GM12878 (cell line): Measurements from ENCODE around the gene MUC12. TPM values are rescaled to one million over a fixed set of nuclear protein-coding genes. Genes with fewer than 3 reads are reported as not detected.

Experiments
- ATAC-seq: fragments of 200-7000 bp; cut with Tn5 transposase; 3 replicates; pipeline ENCODE4 v1.9.1; 2020; ENCODE audit warnings: mild to moderate bottlenecking, moderate library complexity
- BruUV-seq: library from RNA; stranded (reverse); fragments of 400-500 nt; replicated peaks from 2 replicates; lab custom pipeline; 2021; lab: Mats Ljungman, UMichigan
- CTCF ChIA-PET: fragments of 300-600 bp; sonication (Branson Sonifier 250); formaldehyde crosslinking; extraction: SDS; loops from one replicate; lab custom pipeline; 2021; ENCODE audit warnings: inconsistent platforms; lab: Yijun Ruan, JAX
- POLR2A ChIA-PET: fragments of 350-600 bp; formaldehyde crosslinking; extraction: SDS; loops from one replicate; lab custom pipeline; 2021; ENCODE audit warnings: inconsistent platforms; lab: Charles Lee
- RAD21 ChIA-PET: fragments of 300-600 bp; sonication (Branson Sonifier 250); formaldehyde crosslinking; loops from one replicate; lab custom pipeline; 2023; ENCODE audit warnings: antibody characterized with exemption; ENCODE audit not compliant: unreplicated experiment; lab: Charles Lee
- SMC1A ChIA-PET: fragments of 300-600 bp; sonication (Branson Sonifier 250); formaldehyde crosslinking; loops from one replicate; lab custom pipeline; 2023; ENCODE audit not compliant: unreplicated experiment, uncharacterized antibody; lab: Charles Lee
- DNase-seq: peaks from one replicate; pipeline ENCODE4 v3.0.0-alpha.2; 2011; ENCODE audit warnings: low read depth, low spot score
- FAIRE-seq: peaks from 3 replicates; lab custom pipeline; 2011; peaks lifted over from hg19 to GRCh38; lab: Jason Lieb, UNC
- H2AFZ ChIP-seq: 2 replicates; pipeline ENCODE4 v1.6.0; 2011; ENCODE audit warnings: low read depth, low read length, control low read depth; ENCODE audit not compliant: control insufficient read depth
- H3K27ac ChIP-seq: 2 replicates; pipeline ENCODE4 v1.5.1; 2011; ENCODE audit warnings: control low read depth; ENCODE audit not compliant: control insufficient read depth, insufficient read depth
- H3K27me3 ChIP-seq, 2 experiments: replicated peaks in 1 of 2; 2 replicates each; pipeline versions ENCODE4 v1.6.0 to v1.6.1; 2011; ENCODE audit warnings: low read length in 1 of 2; ENCODE audit not compliant: control insufficient read depth in 2 of 2, insufficient read depth in 2 of 2
- H3K36me3 ChIP-seq, 2 experiments: 2 replicates each; pipeline ENCODE4 v1.5.1; 2011; ENCODE audit warnings: low read length in 1 of 2; ENCODE audit not compliant: control insufficient read depth in 2 of 2, insufficient read depth in 2 of 2
- H3K4me1 ChIP-seq: 2 replicates; pipeline ENCODE4 v1.6.1; 2011; ENCODE audit warnings: mild to moderate bottlenecking, low read length, moderate library complexity, mixed read lengths; ENCODE audit not compliant: control insufficient read depth, insufficient read depth
- H3K4me2 ChIP-seq: 2 replicates; pipeline ENCODE4 v1.6.0; 2011; ENCODE audit warnings: control low read depth; ENCODE audit not compliant: control insufficient read depth, insufficient read depth
- H3K4me3 ChIP-seq: fragments of 200-600 bp; sonication (generic); 2 replicates; pipeline ENCODE4 v1.5.1; 2016
- H3K79me2 ChIP-seq: 2 replicates; pipeline ENCODE4 v1.6.0; 2011; ENCODE audit warnings: low read length; ENCODE audit not compliant: control insufficient read depth, insufficient read depth
- H3K9ac ChIP-seq: 2 replicates; pipeline ENCODE4 v1.8.0; 2011; ENCODE audit warnings: low read length, control low read depth, mixed read lengths; ENCODE audit not compliant: control insufficient read depth, insufficient read depth
- H3K9me3 ChIP-seq: replicated peaks from 3 replicates; pipeline ENCODE4 v1.5.1; 2011; ENCODE audit warnings: mild to moderate bottlenecking, low read length; ENCODE audit not compliant: control insufficient read depth, insufficient read depth
- H4K20me1 ChIP-seq: 2 replicates; pipeline ENCODE4 v1.6.0; 2011; ENCODE audit not compliant: control insufficient read depth, insufficient read depth
- CBX5 ChIP-seq: sonication (generic); IDR thresholded peaks from 2 replicates; pipeline ENCODE4 v1.6.1; 2016; ENCODE audit warnings: low read depth, moderate library complexity, mild to moderate bottlenecking, inconsistent platforms
- FOXK2 ChIP-seq: fragments of 450-650 bp; IDR thresholded peaks from 2 replicates; pipeline ENCODE4 v1.6.1; 2017; ENCODE audit warnings: mild to moderate bottlenecking, moderate library complexity
- HDAC6 ChIP-seq: fragments of 200-600 bp; sonication (generic); IDR thresholded peaks from one replicate; pipeline ENCODE4 v1.8.0; 2017; ENCODE audit warnings: antibody characterized with exemption; ENCODE audit not compliant: unreplicated experiment
- IKZF2 ChIP-seq, 2 experiments: fragments of 450-650 bp; IDR thresholded peaks; 2 replicates each; pipeline ENCODE4 v1.6.1; 2017; ENCODE audit warnings: mild to moderate bottlenecking in 2 of 2, moderate library complexity in 2 of 2
- JUND ChIP-seq: IDR thresholded peaks from 2 replicates; pipeline ENCODE4 v1.6.1; 2012; ENCODE audit warnings: low read depth, mild to moderate bottlenecking, low read length, improper control_type of control experiment, moderate library complexity
- LARP7 ChIP-seq: fragments of 450-650 bp; IDR thresholded peaks from 2 replicates; pipeline ENCODE4 v1.6.1; 2017; ENCODE audit warnings: mild to moderate bottlenecking
- RCOR1 ChIP-seq: conservative IDR thresholded peaks from 2 replicates; pipeline ENCODE4 v1.6.1; 2012; ENCODE audit warnings: low read depth, low read length, improper control_type of control experiment
- RELA ChIP-seq: fragments of 450-650 bp; IDR thresholded peaks from 2 replicates; pipeline ENCODE4 v1.8.0; 2014; ENCODE audit warnings: borderline replicate concordance; ENCODE audit not compliant: partially characterized antibody
- SMAD5 ChIP-seq: IDR thresholded peaks from 2 replicates; pipeline ENCODE4 v1.6.1; 2016; ENCODE audit warnings: antibody characterized with exemption, low read depth
- STAT3 ChIP-seq: IDR thresholded peaks from 2 replicates; pipeline ENCODE4 v1.6.1; 2011; ENCODE audit warnings: low read depth, low read length, improper control_type of control experiment
- ZBED1 ChIP-seq: IDR thresholded peaks from 2 replicates; pipeline ENCODE4 v1.6.1; 2016; ENCODE audit warnings: borderline replicate concordance
- WGBS: methylation state at CpG from one replicate; pipeline ENCODE4 v1.1.6; 2016; ENCODE audit warnings: low lambda C conversion rate; ENCODE audit not compliant: insufficient replicate concordance, insufficient coverage; ENCODE audit errors: missing lambda C conversion rate; 5-methylcytosine and 5-hydroxymethylcytosine counted together
- in situ Hi-C: fragments of 300-500 bp; cut with MboI; formaldehyde crosslinking; loops from 9 replicates; pipeline ENCODE4 v1.14.3; 2018; ENCODE audit warnings: mixed read lengths
- intact Hi-C: fragments of 100-400 bp; cut with micrococcal nuclease; formaldehyde crosslinking; loops from one replicate; pipeline ENCODE4 v1.14.2; 2022; ENCODE audit not compliant: unreplicated experiment
- polyA plus RNA-seq, 11 experiments: library from polyadenylated mRNA; depleted of rRNA in 4 of 11; unstranded in 6 of 11; stranded (reverse) in 5 of 11; fragments of >200 nt; fragmentation: Nextera tagmentation in 4 of 11; fragmentation: Illumina TruSeq in 1 of 11; extraction: Ambion mirVana in 4 of 11; extraction: Trizol in 1 of 11; gene quantifications; 1 replicate in 1 of 11; 2 replicates in 10 of 11; pipeline versions ENCODE4 v1.2.1 to v1.2.3, GENCODE V29; 2011 to 2016; ENCODE audit warnings: inconsistent platforms in 2 of 11, missing spikeins in 2 of 11, low read depth in 1 of 11
- total RNA-seq, 4 experiments: library from RNA; depleted of rRNA in 3 of 4; stranded (reverse); fragments of >200 nt in 3 of 4; fragmentation: Illumina TruSeq in 1 of 4; extraction: Trizol in 1 of 4; gene quantifications; 2 replicates each; pipeline versions ENCODE4 v1.2.1 to v1.2.3, GENCODE V29; 2013 to 2021

The MUC12 gene
- total and polyA plus RNA-seq, 10 of the 15 experiments (the other 5 are each of a cell fraction or from before 2014, with no cell fraction given), result 1.7 to 4.5 (median 2.6) TPM

- ChIA-PET POLR2A (no interaction called here), RAD21 (no interaction called here), SMC1A (no interaction called here), CTCF (interaction anchor here (0.8 to 1.6 kb wide), 2 partner anchors 43 to 100 kb away, joined by 3 read pairs; no protein-coding TSS in a partner anchor)
- Histone ChIP-seq H3K4me3 (no peak overlapping the region), H4K20me1 (no peaks in the 10 kb centered on the region), H3K27ac (no peak overlapping the region), H3K79me2 (no peaks in the 10 kb centered on the region), H3K27me3 (no peaks in the 10 kb centered on the region), H3K36me3 (no peaks in the 10 kb centered on the region), H3K9ac (no peak overlapping the region), H3K4me2 (no peak overlapping the region), H3K4me1 (no peaks in the 10 kb centered on the region), H2AFZ (no peak overlapping the region), H3K9me3 (peaks cover 2% of the 10 kb centered on the region; the same call in 1 of the 3 replicates)
- no TSS peak for BruUV-seq
- WGBS, result 13% methylated on average over 2 of the region's 2 CpGs
- TF ChIP-seq RELA, result no peak
- no peak for TF ChIP-seq ZBED1
- TF ChIP-seq RCOR1, result no peak
- no peak for TF ChIP-seq SMAD5
- TF ChIP-seq LARP7, result no peak
- no peak for TF ChIP-seq HDAC6
- TF ChIP-seq STAT3, result no peak
- TF ChIP-seq IKZF2 (IDR thresholded peaks at IDR 0.05), result no peak
- no peak for TF ChIP-seq FOXK2
- no peak for TF ChIP-seq JUND
- no peak for TF ChIP-seq CBX5
- FAIRE-seq, result no peak
- in situ Hi-C loops, result no loop called here
- no peak for DNase-seq
- no peak for ATAC-seq
- intact Hi-C loops, result no loop called here
Measured at GRCh38 chr7:100959894-100960293, 9.5 kb upstream of the MUC12 start.
